GM12864 (cell line): Measurements from ENCODE around the gene FHOD3.

ENCODE experiments used
- DNase-seq: peaks from one replicate; pipeline ENCODE4 v3.0.0-alpha.2; 2011; ENCODE audit warnings: low read depth
- H3K4me3 ChIP-seq: 2 replicates; pipeline ENCODE4 v1.5.1; 2011; ENCODE audit warnings: mild to moderate bottlenecking, low read depth, low read length, control low read depth
- CTCF ChIP-seq: IDR thresholded peaks from 2 replicates; pipeline ENCODE4 v1.5.1; 2011; ENCODE audit warnings: low read depth, mild to moderate bottlenecking, moderate library complexity, low read length, control low read depth, inconsistent platforms; ENCODE audit errors: missing control alignments

Gene FHOD3

GRCh38 chr18:36387310-36387709, 89.8 kb downstream of the FHOD3 start:
- TF ChIP-seq CTCF: no peak
- DNase-seq: no peak
- no peak overlapping the region for H3K4me3 ChIP-seq

GRCh38 chr18:36388310-36388709, 90.8 kb downstream of the FHOD3 start:
- no peak overlapping the region for H3K4me3 ChIP-seq
- TF ChIP-seq CTCF: no peak
- DNase-seq: no peak

- no peak overlapping the region for H3K4me3 ChIP-seq
- no peak for DNase-seq
- no peak for TF ChIP-seq CTCF
Observed at GRCh38 chr18:36389027-36389426, 91.5 kb downstream of the FHOD3 start.

- DNase-seq: no peak
- no peak for TF ChIP-seq CTCF
- no peak overlapping the region for H3K4me3 ChIP-seq
Observed at GRCh38 chr18:36389811-36390581, 92.5 kb downstream of the FHOD3 start.

GRCh38 chr18:36391426-36392145, 94.1 kb downstream of the FHOD3 start:
- DNase-seq: no peak
- no peak overlapping the region for H3K4me3 ChIP-seq
- TF ChIP-seq CTCF: no peak

- no peak for TF ChIP-seq CTCF
- DNase-seq: no peak
- no peak overlapping the region for H3K4me3 ChIP-seq
Observed at GRCh38 chr18:36392164-36392978, 94.9 kb downstream of the FHOD3 start.
